OCI-LY1 (cell line): Measurements from ENCODE around the gene DGCR6L.
"Not testable (repeated sequence)": the region's sequence is repeated elsewhere in the genome, so short reads cannot be mapped to it uniquely, and the experiment has no call there.

ENCODE experiments used
- H2AFZ ChIP-seq: fragments of 200-600 bp; sonication (generic), shearing (Covaris generic); 2 replicates; pipeline ENCODE4 v1.6.0; 2014; ENCODE audit warnings: antibody characterized with exemption, mild to moderate bottlenecking, low read length
- H3F3A ChIP-seq: fragments of 200-600 bp; sonication (generic), shearing (Covaris generic); 2 replicates; pipeline ENCODE4 v1.6.0; 2014; ENCODE audit warnings: mild to moderate bottlenecking, antibody characterized with exemption, low read length, moderate library complexity; ENCODE audit not compliant: insufficient read depth
- H3K27ac ChIP-seq: fragments of 200-600 bp; sonication (generic); 2 replicates; pipeline ENCODE4 v1.5.1; 2014; ENCODE audit warnings: low read length, mixed run types, mild to moderate bottlenecking, low read depth; ENCODE audit not compliant: poor library complexity, severe bottlenecking
- H3K27me3 ChIP-seq: fragments of 200-600 bp; sonication (generic); 2 replicates; pipeline ENCODE4 v1.6.0; 2014; ENCODE audit warnings: antibody characterized with exemption, mild to moderate bottlenecking, low read length, moderate library complexity; ENCODE audit not compliant: insufficient read depth
- H3K36me3 ChIP-seq: fragments of 200-600 bp; sonication (generic); 2 replicates; pipeline ENCODE4 v1.6.1; 2014; ENCODE audit warnings: mild to moderate bottlenecking, antibody characterized with exemption, low read length, moderate library complexity, mixed read lengths; ENCODE audit not compliant: insufficient read depth
- H3K4me1 ChIP-seq: fragments of 200-600 bp; sonication (generic); 2 replicates; pipeline ENCODE4 v1.5.1; 2014; ENCODE audit warnings: mild to moderate bottlenecking, low read length, moderate library complexity; ENCODE audit not compliant: insufficient read depth, severe bottlenecking
- H3K4me2 ChIP-seq: fragments of 200-600 bp; sonication (generic), shearing (Covaris generic); 2 replicates; pipeline ENCODE4 v1.6.1; 2014; ENCODE audit warnings: low read length
- H3K4me3 ChIP-seq: fragments of 200-600 bp; sonication (generic); 2 replicates; pipeline ENCODE4 v1.5.1; 2014; ENCODE audit warnings: low read length, low read depth, mild to moderate bottlenecking, mixed read lengths; ENCODE audit not compliant: poor library complexity, severe bottlenecking
- H3K79me2 ChIP-seq: fragments of 200-600 bp; shearing (Covaris generic); 2 replicates; pipeline ENCODE4 v1.6.1; 2016; ENCODE audit warnings: mixed run types, low read length, mixed read lengths; ENCODE audit not compliant: insufficient read depth
- H3K9ac ChIP-seq: fragments of 200-600 bp; sonication (generic), shearing (Covaris generic); 2 replicates; pipeline ENCODE4 v1.6.1; 2014; ENCODE audit warnings: mild to moderate bottlenecking, low read length, mixed read lengths
- H3K9me2 ChIP-seq: fragments of 200-600 bp; sonication (generic), shearing (Covaris generic); 2 replicates; pipeline ENCODE4 v1.6.1; 2014; ENCODE audit warnings: low read depth, mild to moderate bottlenecking, low read length, mixed read lengths
- H3K9me3 ChIP-seq: fragments of 200-600 bp; shearing (Covaris generic); 2 replicates; pipeline ENCODE4 v1.6.1; 2014; ENCODE audit warnings: low read length, mixed read lengths
- H4K20me1 ChIP-seq: fragments of 200-600 bp; sonication (generic), shearing (Covaris generic); 2 replicates; pipeline ENCODE4 v1.6.0; 2016; ENCODE audit warnings: mild to moderate bottlenecking, low read length; ENCODE audit not compliant: insufficient read depth

DGCR6L gene

DNA sequence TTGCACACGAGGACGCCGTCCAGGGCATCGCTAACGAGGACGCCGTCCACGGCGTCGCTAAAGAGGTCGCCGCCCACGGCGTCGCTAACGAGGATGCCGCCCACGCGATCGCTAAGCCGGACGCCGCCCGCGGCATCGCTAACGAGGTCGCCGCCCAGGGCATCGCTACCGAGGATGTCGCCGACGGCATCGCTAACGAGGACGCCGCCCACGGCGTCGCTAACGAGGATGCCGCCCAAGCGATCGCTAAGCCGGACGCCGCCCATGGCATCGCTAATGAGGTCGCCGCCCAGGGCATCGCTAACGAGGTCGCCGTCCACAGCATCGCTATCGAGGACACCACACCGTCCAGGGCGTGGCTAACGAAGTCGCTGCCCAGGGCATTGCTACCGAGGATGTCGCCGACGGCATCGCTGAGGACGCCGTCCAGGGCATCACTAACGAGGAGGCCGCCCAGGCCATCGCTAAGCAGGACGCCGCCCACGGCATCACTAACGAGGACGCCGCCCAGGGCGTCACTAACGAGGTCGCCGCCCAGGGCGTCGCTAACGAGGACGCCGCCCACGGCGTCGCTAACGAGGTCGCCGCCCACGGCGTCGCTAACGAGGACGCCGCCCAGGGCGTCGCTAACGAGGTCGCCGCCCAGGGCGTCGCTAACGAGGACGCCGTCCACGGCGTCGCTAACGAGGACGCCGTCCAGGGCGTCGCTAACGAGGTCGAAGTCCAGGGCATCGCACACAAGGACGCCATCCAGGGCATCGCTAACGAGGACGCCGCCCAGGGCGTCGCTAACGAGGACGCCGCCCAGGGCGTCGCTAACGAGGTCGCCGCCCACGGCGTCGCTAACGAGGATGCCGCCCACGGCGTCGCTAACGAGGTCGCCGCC lies 41.2 kb upstream of the DGCR6L start:
- not testable (repeated sequence) for H3K9ac ChIP-seq, H3K9me3 ChIP-seq, H3K9me2 ChIP-seq, H3K4me3 ChIP-seq, H3K79me2 ChIP-seq, H3K4me1 ChIP-seq, H2AFZ ChIP-seq, H3F3A ChIP-seq, H3K4me2 ChIP-seq, H3K36me3 ChIP-seq, H3K27ac ChIP-seq, H4K20me1 ChIP-seq, H3K27me3 ChIP-seq

GRCh38 chr22:20360261-20360660 lies 40.4 kb upstream of the DGCR6L start:
- not testable (repeated sequence) for H2AFZ ChIP-seq, H3K9me3 ChIP-seq, H3K9ac ChIP-seq, H3K4me1 ChIP-seq, H3K4me2 ChIP-seq, H3K27ac ChIP-seq, H3K4me3 ChIP-seq, H3F3A ChIP-seq, H3K36me3 ChIP-seq, H3K27me3 ChIP-seq, H3K79me2 ChIP-seq, H3K9me2 ChIP-seq, H4K20me1 ChIP-seq

GRCh38 chr22:20358503-20359239 lies 38.8 kb upstream of the DGCR6L start:
- not testable (repeated sequence) for H3K27me3 ChIP-seq, H3K4me2 ChIP-seq, H3K27ac ChIP-seq, H3F3A ChIP-seq, H3K4me3 ChIP-seq, H3K9ac ChIP-seq, H3K9me2 ChIP-seq, H3K9me3 ChIP-seq, H2AFZ ChIP-seq, H4K20me1 ChIP-seq, H3K36me3 ChIP-seq, H3K4me1 ChIP-seq, H3K79me2 ChIP-seq

- not testable (repeated sequence) for H3K79me2 ChIP-seq, H3K36me3 ChIP-seq, H3K9me3 ChIP-seq, H3K9ac ChIP-seq, H3K4me1 ChIP-seq, H3K27me3 ChIP-seq, H3K27ac ChIP-seq, H3K9me2 ChIP-seq, H3F3A ChIP-seq, H2AFZ ChIP-seq, H3K4me2 ChIP-seq, H3K4me3 ChIP-seq, H4K20me1 ChIP-seq
These were observed 38.1 kb upstream of the DGCR6L start for GRCh38 chr22:20357967-20358366.

GRCh38 chr22:20356906-20357305 lies 37.0 kb upstream of the DGCR6L start:
- not testable (repeated sequence) for H3K36me3 ChIP-seq, H3K4me2 ChIP-seq, H3K4me1 ChIP-seq, H3K9me2 ChIP-seq, H3K27ac ChIP-seq, H3K27me3 ChIP-seq, H3F3A ChIP-seq, H3K79me2 ChIP-seq, H2AFZ ChIP-seq, H4K20me1 ChIP-seq, H3K4me3 ChIP-seq, H3K9ac ChIP-seq, H3K9me3 ChIP-seq

DNA sequence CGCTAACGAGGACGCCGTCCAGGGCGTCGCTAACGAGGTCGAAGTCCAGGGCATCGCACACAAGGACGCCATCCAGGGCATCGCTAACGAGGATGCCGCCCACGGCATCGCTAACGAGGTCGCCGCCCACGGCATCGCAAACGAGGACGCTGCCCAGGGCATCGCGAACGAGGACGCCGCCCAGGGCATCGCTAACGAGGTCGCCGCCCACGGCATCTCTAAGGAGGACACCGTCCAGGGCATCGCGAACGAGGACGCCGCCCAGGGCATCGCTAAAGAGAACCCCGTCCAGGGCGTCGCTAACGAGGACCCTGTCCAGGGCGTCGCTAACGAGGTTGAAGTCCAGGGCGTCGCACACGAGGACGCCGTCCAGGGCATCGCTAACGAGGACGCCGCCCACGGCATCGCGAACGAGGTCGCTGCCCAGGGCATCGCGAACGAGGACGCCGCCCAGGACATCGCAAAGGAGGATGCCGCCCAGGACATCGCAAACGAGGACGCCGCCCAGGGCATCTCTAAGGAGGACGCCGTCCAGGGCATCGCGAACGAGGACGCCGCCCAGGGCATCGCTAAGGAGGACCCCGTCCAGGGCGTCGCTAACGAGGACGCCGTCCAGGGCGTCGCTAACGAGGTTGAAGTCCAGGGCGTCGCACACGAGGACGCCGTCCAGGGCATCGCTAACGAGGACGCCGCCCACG lies 36.2 kb upstream of the DGCR6L start:
- H2AFZ ChIP-seq, H3K27me3 ChIP-seq, H4K20me1 ChIP-seq, H3K9ac ChIP-seq, H3K4me2 ChIP-seq, H3K4me1 ChIP-seq, H3K27ac ChIP-seq, H3K79me2 ChIP-seq, H3K4me3 ChIP-seq, H3K9me3 ChIP-seq, H3F3A ChIP-seq, H3K9me2 ChIP-seq, H3K36me3 ChIP-seq: not testable (repeated sequence)
